IPS-20b (cell line): ENCODE measurements around the gene LZIC.
"Not testable (repeated sequence)": the region's sequence is repeated elsewhere in the genome, so short reads cannot be mapped to it uniquely, and the experiment has no call there.

ENCODE experiments used
- H3K27ac ChIP-seq: one replicate; pipeline ENCODE4 v1.5.1; 2013; ENCODE audit warnings: low read length
- H3K27me3 ChIP-seq: 2 replicates; pipeline ENCODE4 v1.6.1; 2013; ENCODE audit warnings: mild to moderate bottlenecking, low read length, inconsistent platforms; ENCODE audit not compliant: insufficient read depth
- H3K36me3 ChIP-seq: 2 replicates; pipeline ENCODE4 v1.6.1; 2013; ENCODE audit warnings: low read depth, mild to moderate bottlenecking, inconsistent platforms, low read length, moderate library complexity; ENCODE audit not compliant: insufficient read depth
- H3K4me1 ChIP-seq: 2 replicates; pipeline ENCODE4 v1.6.1; 2013; ENCODE audit warnings: mild to moderate bottlenecking, control low read depth, inconsistent platforms, low read length, moderate library complexity; ENCODE audit not compliant: insufficient read depth
- H3K4me3 ChIP-seq: 2 replicates; pipeline ENCODE4 v1.5.1; 2013; ENCODE audit warnings: mild to moderate bottlenecking, low read length, inconsistent platforms
- H3K9ac ChIP-seq: 2 replicates; pipeline ENCODE4 v1.6.1; 2013; ENCODE audit warnings: low read depth, mild to moderate bottlenecking, inconsistent platforms, low read length, moderate library complexity
- H3K9me3 ChIP-seq: 2 replicates; pipeline ENCODE4 v1.6.1; 2013; ENCODE audit warnings: mild to moderate bottlenecking, low read depth, low read length, inconsistent platforms; ENCODE audit not compliant: insufficient read depth

LZIC gene

GRCh38 chr1:9929431-9930385 lies 13.5 kb downstream of the LZIC start:
- Histone ChIP-seq H3K27ac (peak overlapping the region; percentile 32), H3K9me3 (no peaks in the 10 kb centered on the region), H3K9ac (peak overlapping the region; percentile 42; the same call in 1 of the 2 replicates), H3K36me3 (peaks cover 24% of the 10 kb centered on the region), H3K4me1 (peaks cover 31% of the 10 kb centered on the region), H3K4me3 (peak overlapping the region; percentile 53), H3K27me3 (no peaks in the 10 kb centered on the region)

GRCh38 chr1:9927259-9927658 lies 15.9 kb downstream of the LZIC start:
- H3K4me1 ChIP-seq = peaks cover 40% of the 10 kb centered on the region
- H3K27ac ChIP-seq = no peak overlapping the region

GRCh38 chr1:9922342-9922741 lies 20.8 kb downstream of the LZIC start:
- Histone ChIP-seq H3K4me3 (peak overlapping the region; percentile 17; the same call in 1 of the 2 replicates), H3K27me3 (no peaks in the 10 kb centered on the region), H3K4me1 (peaks cover 24% of the 10 kb centered on the region; the same call in 1 of the 2 replicates), H3K9ac (peak overlapping the region; percentile 4; the same call in 1 of the 2 replicates), H3K36me3 (no peaks in the 10 kb centered on the region), H3K9me3 (no peaks in the 10 kb centered on the region), H3K27ac (peak overlapping the region; percentile 18)

More at GRCh38 chr1:9927259-9927658, 15.9 kb downstream of the LZIC start:
- Histone ChIP-seq H3K27me3 (no peaks in the 10 kb centered on the region), H3K9ac (no peak overlapping the region), H3K4me3 (no peak overlapping the region), H3K9me3 (no peaks in the 10 kb centered on the region), H3K36me3 (peaks cover 10% of the 10 kb centered on the region)

GRCh38 chr1:9920606-9921005 lies 22.6 kb downstream of the LZIC start:
- H3K9me3 ChIP-seq = no peaks in the 10 kb centered on the region
- no peaks in the 10 kb centered on the region for H3K27me3 ChIP-seq
- peaks cover 13% of the 10 kb centered on the region; the same call in 1 of the 2 replicates for H3K4me1 ChIP-seq
- H3K27ac ChIP-seq = no peak overlapping the region
- H3K4me3 ChIP-seq = no peak overlapping the region
- no peak overlapping the region for H3K9ac ChIP-seq
- H3K36me3 ChIP-seq = no peaks in the 10 kb centered on the region

- Histone ChIP-seq H3K36me3 (no peaks in the 10 kb centered on the region), H3K9ac (no peak overlapping the region), H3K27ac (no peak overlapping the region), H3K4me3 (no peak overlapping the region), H3K27me3 (no peaks in the 10 kb centered on the region), H3K9me3 (no peaks in the 10 kb centered on the region), H3K4me1 (peaks cover 10% of the 10 kb centered on the region; the same call in 1 of the 2 replicates)
These were observed 25.3 kb downstream of the LZIC start for GRCh38 chr1:9917901-9918300.

GRCh38 chr1:9917495-9917894 lies 25.7 kb downstream of the LZIC start:
- H3K27me3 ChIP-seq, H3K27ac ChIP-seq, H3K36me3 ChIP-seq, H3K9me3 ChIP-seq, H3K9ac ChIP-seq, H3K4me1 ChIP-seq, H3K4me3 ChIP-seq: not testable (repeated sequence)

- Histone ChIP-seq H3K9ac (no peak overlapping the region), H3K4me3 (no peak overlapping the region), H3K36me3 (no peaks in the 10 kb centered on the region), H3K4me1 (no peaks in the 10 kb centered on the region), H3K9me3 (no peaks in the 10 kb centered on the region), H3K27ac (no peak overlapping the region), H3K27me3 (no peaks in the 10 kb centered on the region)
These were observed 26.7 kb downstream of the LZIC start for GRCh38 chr1:9916452-9916851.

GRCh38 chr1:9914610-9914937 lies 28.6 kb downstream of the LZIC start:
- Histone ChIP-seq H3K9me3 (no peaks in the 10 kb centered on the region), H3K9ac (no peak overlapping the region), H3K27me3 (no peaks in the 10 kb centered on the region), H3K36me3 (no peaks in the 10 kb centered on the region), H3K4me3 (no peak overlapping the region), H3K4me1 (no peaks in the 10 kb centered on the region), H3K27ac (no peak overlapping the region)

GRCh38 chr1:9912264-9912936 lies 30.8 kb downstream of the LZIC start:
- Histone ChIP-seq H3K36me3 (no peaks in the 10 kb centered on the region), H3K9me3 (no peaks in the 10 kb centered on the region), H3K4me3 (no peak overlapping the region), H3K27ac (no peak overlapping the region), H3K9ac (peak overlapping the region; percentile 21; the same call in 1 of the 2 replicates), H3K4me1 (no peaks in the 10 kb centered on the region; the same call in 1 of the 2 replicates), H3K27me3 (no peaks in the 10 kb centered on the region)

GRCh38 chr1:9910423-9911178 lies 32.6 kb downstream of the LZIC start:
- no peaks in the 10 kb centered on the region for H3K36me3 ChIP-seq
- H3K27ac ChIP-seq = peak overlapping the region; percentile 96

GRCh38 chr1:9910076-9910422 lies 33.1 kb downstream of the LZIC start, which contains the start of gene CTNNBIP1:
Gene CTNNBIP1, minus strand, starts transcription at chr1:9910269. Its CDS starts 38,205 bp downstream, at chr1:9872064.
- Histone ChIP-seq H3K27me3 (no peaks in the 10 kb centered on the region), H3K4me3 (peak within 1 kb of the TSS; percentile 95), H3K9me3 (no peaks in the 10 kb centered on the region), H3K27ac (peak within 1 kb of the TSS; percentile 96), H3K9ac (peak within 1 kb of the TSS; percentile 87), H3K4me1 (no peaks in the 10 kb centered on the region; the same call in 1 of the 2 replicates), H3K36me3 (no peaks in the 10 kb centered on the region)

More at GRCh38 chr1:9910423-9911178, 32.6 kb downstream of the LZIC start:
- no peaks in the 10 kb centered on the region for H3K27me3 ChIP-seq
- peak overlapping the region; percentile 95 for H3K4me3 ChIP-seq
- no peaks in the 10 kb centered on the region; the same call in 1 of the 2 replicates for H3K4me1 ChIP-seq
- peak overlapping the region; percentile 87 for H3K9ac ChIP-seq
- H3K9me3 ChIP-seq = no peaks in the 10 kb centered on the region
